Left colon (tissue), 2 donors: ENCODE data around the gene CDK3. TPM values are rescaled to one million over a fixed set of nuclear protein-coding genes. Genes with fewer than 3 reads are reported as not detected.

Experiments
- ATAC-seq: fragments of 200-7000 bp; cut with Tn5 transposase; one replicate; pipeline ENCODE4 v1.9.1; 2020; ENCODE audit warnings: mild to moderate bottlenecking, moderate library complexity
- DNase-seq, 2 donors: peaks; one replicate each; pipeline ENCODE4 v3.0.0-alpha.2; 2020
- intact Hi-C, 2 donors: fragments of 100-400 bp; cut with DNase I in 1 of 2; cut with micrococcal nuclease in 1 of 2; formaldehyde crosslinking; loops; one replicate each; pipeline versions ENCODE4 v1.11.2 to v1.14.0; 2022; cut with DNase I, micrococcal nuclease
- total RNA-seq, 2 donors: library from RNA; stranded (reverse); fragmentation: NEBNext Ultra II Directional; extraction: Animal tissue kit (Norgen Biotek cat#: 25700); gene quantifications; one replicate each; pipeline ENCODE4 v1.2.1, GENCODE V29; 2021
- donor health status: DM: no; HTN: no; CAD: no.
- donor health status: DM: yes; HTN: yes; CAD: no.

The CDK3 gene
- total RNA-seq, 2 donors from 2014 or later = 10.1 to 12.4 TPM

- ATAC-seq (peak; percentile 72), DNase-seq (no peak)
- intact Hi-C loops = no loop called here
Observed at GRCh38 chr17:76050538-76051467, 50.1 kb downstream of the CDK3 start.

GRCh38 chr17:76051561-76051960, 50.9 kb downstream of the CDK3 start:
- DNase-seq (no peak), ATAC-seq (peak; percentile 77)
- intact Hi-C loops = no loop called here

- DNase-seq (no peak), ATAC-seq (peak; percentile 22)
- intact Hi-C loops = no loop called here
Observed at GRCh38 chr17:76053246-76054111, 52.8 kb downstream of the CDK3 start.

- intact Hi-C loops = no loop called here
- DNase-seq (no peak), ATAC-seq (peak; percentile 32)
Observed at GRCh38 chr17:76054112-76054476, 53.4 kb downstream of the CDK3 start.

Other genes starting within 250 kb of the CDK3 start
- 10 to 100 TPM; 14.1 to 16.9 TPM for gene GALK1, start 235.7 kb upstream of the CDK3 start, total RNA-seq
- gene UNK, start 216.0 kb upstream of the CDK3 start, total RNA-seq = 10 to 100 TPM; 18.3 to 21.8 TPM
- gene UNC13D, start 156.5 kb upstream of the CDK3 start, total RNA-seq = 10 to 100 TPM; 20.5 to 31.0 TPM
- gene WBP2, start 145.5 kb upstream of the CDK3 start, total RNA-seq = 100 to 1,000 TPM in 1 of 2 donors, 10 to 100 TPM in 1; 96.5 to 105 TPM
- gene TRIM47, start 122.3 kb upstream of the CDK3 start, total RNA-seq = 10 to 100 TPM; 44.8 to 61.8 TPM
- 10 to 100 TPM; 15.0 to 18.7 TPM for gene TRIM65, start 103.9 kb upstream of the CDK3 start, total RNA-seq
- 100 to 1,000 TPM in 1 of 2 donors, 10 to 100 TPM in 1; 84.2 to 111 TPM for gene MRPL38, start 96.0 kb upstream of the CDK3 start, total RNA-seq
- gene FBF1, start 59.8 kb upstream of the CDK3 start, total RNA-seq = 1 to 10 TPM; 5.2 to 5.5 TPM
- 100 to 1,000 TPM; 170 to 225 TPM for gene ACOX1, start 21.7 kb upstream of the CDK3 start, total RNA-seq
- gene TEN1, start 21.6 kb upstream of the CDK3 start, total RNA-seq = 10 to 100 TPM; 21.2 to 27.9 TPM
- 10 to 100 TPM; 18.9 to 28.5 TPM for gene EVPL, start 26.5 kb downstream of the CDK3 start, total RNA-seq
- gene SRP68, start 71.7 kb downstream of the CDK3 start, total RNA-seq = 10 to 100 TPM; 49.9 to 56.5 TPM
- gene GALR2, start 73.9 kb downstream of the CDK3 start, total RNA-seq = not detected
- gene ZACN, start 78.3 kb downstream of the CDK3 start, total RNA-seq = under 1 TPM in 1 of 2 donors, not detected in 1; 0.22 TPM
- 100 to 1,000 TPM; 100 to 102 TPM for gene EXOC7, start 102.9 kb downstream of the CDK3 start, total RNA-seq
- 1 to 10 TPM; 1.6 to 2.8 TPM for gene FOXJ1, start 140.4 kb downstream of the CDK3 start, total RNA-seq
- 10 to 100 TPM; 23.6 to 89.3 TPM for gene RNF157, start 239.6 kb downstream of the CDK3 start, total RNA-seq